Activated T-cell treated with anti-CD3 and anti-CD28 coated beads for 1 hour (primary cell): ENCODE measurements around the gene UBQLN1.

Experiments used
- DNase-seq: peaks from one replicate; pipeline ENCODE4 v3.0.0-alpha.2; 2020; ENCODE audit warnings: low read depth

UBQLN1 gene

GRCh38 chr9:83688921-83689320, 18.8 kb downstream of the UBQLN1 start:
- no peak for DNase-seq

GRCh38 chr9:83681490-83681889, 26.3 kb downstream of the UBQLN1 start:
- DNase-seq: no peak

- DNase-seq: no peak
These were observed 27.5 kb downstream of the UBQLN1 start for GRCh38 chr9:83680233-83680632.

- no peak for DNase-seq
These were observed 30.2 kb downstream of the UBQLN1 start for GRCh38 chr9:83677596-83677995.

- DNase-seq: no peak
These were observed 32.3 kb downstream of the UBQLN1 start for GRCh38 chr9:83675466-83675865.

- DNase-seq: no peak
These were observed 36.3 kb downstream of the UBQLN1 start for GRCh38 chr9:83671451-83671850.

- DNase-seq: no peak
These were observed 37.4 kb downstream of the UBQLN1 start for GRCh38 chr9:83670381-83670780.

- DNase-seq: no peak
These were observed 38.7 kb downstream of the UBQLN1 start for GRCh38 chr9:83669067-83669466.

- DNase-seq: no peak
These were observed 42.1 kb downstream of the UBQLN1 start for GRCh38 chr9:83665580-83666200.

GRCh38 chr9:83662933-83663332, 44.8 kb downstream of the UBQLN1 start:
- DNase-seq: no peak

GRCh38 chr9:83656952-83657351, 50.8 kb downstream of the UBQLN1 start:
- no peak for DNase-seq

- no peak for DNase-seq
These were observed 51.6 kb downstream of the UBQLN1 start for GRCh38 chr9:83656032-83656680.

- no peak for DNase-seq
These were observed 52.3 kb downstream of the UBQLN1 start for GRCh38 chr9:83655433-83655832.

- DNase-seq: no peak
These were observed 55.3 kb downstream of the UBQLN1 start for GRCh38 chr9:83652433-83652832.

- no peak for DNase-seq
These were observed 56.2 kb downstream of the UBQLN1 start for GRCh38 chr9:83651558-83651957.

- DNase-seq: no peak
These were observed 58.2 kb downstream of the UBQLN1 start for GRCh38 chr9:83649515-83649914.

GRCh38 chr9:83649080-83649479, 58.7 kb downstream of the UBQLN1 start:
- peak; percentile 73 for DNase-seq

GRCh38 chr9:83646500-83647239, 61.1 kb downstream of the UBQLN1 start:
- no peak for DNase-seq

- no peak for DNase-seq
These were observed 65.0 kb downstream of the UBQLN1 start for GRCh38 chr9:83642793-83643192.

GRCh38 chr9:83639266-83639665, 68.5 kb downstream of the UBQLN1 start:
- DNase-seq: no peak

GRCh38 chr9:83637389-83637788, 70.4 kb downstream of the UBQLN1 start:
- DNase-seq: no peak

- DNase-seq: no peak
These were observed 70.9 kb downstream of the UBQLN1 start for GRCh38 chr9:83636813-83637212.

GRCh38 chr9:83633676-83634075, 74.1 kb downstream of the UBQLN1 start:
- no peak for DNase-seq
